Activated naive CD4-positive, alpha-beta T cell (primary cell): ENCODE measurements around the gene PDE4B.
A peak's percentile ranks its signal among the peaks of the same experiment; 100 is the strongest.
"Not testable (repeated sequence)": the region's sequence is repeated elsewhere in the genome, so short reads cannot be mapped to it uniquely, and the experiment has no call there.

Source experiments
- DNase-seq, 4 experiments: peaks; one replicate each; lab custom pipeline; 2025; lab: John Stamatoyannopoulos, UW

Gene PDE4B

DNA sequence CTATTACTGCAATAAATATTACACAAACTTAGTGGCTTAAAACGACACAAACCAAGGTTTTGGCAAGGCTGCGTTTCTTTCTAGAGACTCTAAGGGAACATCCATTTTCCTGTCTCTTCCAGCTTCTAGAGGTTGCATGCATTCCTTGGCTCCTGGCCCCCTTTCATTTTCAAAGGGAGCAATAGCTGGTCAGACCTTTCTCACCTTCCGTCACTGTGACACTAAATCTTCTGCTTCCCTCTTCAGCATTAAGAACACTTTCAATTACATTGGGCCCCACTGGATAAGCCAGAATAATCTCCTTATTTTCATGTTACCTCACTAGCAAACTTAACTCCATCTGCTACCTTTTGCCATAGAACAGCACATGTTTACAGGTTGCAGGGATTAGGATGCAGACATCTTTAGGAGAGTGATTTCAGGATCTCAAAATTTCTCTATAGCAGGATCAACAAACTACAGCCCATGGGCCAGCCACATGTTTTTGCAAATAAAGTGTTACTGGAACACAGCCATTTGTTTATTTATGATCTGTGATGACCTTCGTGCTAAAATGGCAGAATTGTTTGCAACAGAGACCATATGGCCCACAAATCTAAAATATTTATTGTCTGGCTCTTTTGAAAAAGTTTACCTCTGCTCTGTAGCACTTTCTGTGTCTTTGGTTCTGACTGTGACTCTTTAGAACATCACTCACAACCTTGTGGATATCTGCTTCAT, 519.7 kb downstream of the PDE4B start:
- no peak for DNase-seq

DNA sequence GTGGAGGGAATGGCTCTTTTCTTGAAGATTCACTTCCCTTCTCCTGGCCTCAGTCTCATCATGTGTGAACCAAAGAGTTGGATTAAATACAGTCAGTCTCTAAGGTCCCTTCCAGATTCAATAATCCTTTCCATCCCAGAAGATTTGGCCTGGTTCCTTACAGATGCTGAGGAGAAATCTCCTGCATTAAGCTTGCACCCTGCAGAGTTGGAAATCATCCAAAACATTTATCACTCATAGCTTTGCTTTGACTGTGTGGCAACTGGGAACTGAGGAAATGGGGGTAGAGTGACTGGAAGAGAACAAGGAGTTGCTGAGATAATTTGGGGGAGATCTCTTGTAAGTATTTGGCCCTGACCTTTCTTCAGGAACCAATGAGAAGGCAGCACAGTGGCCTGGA, 520.7 kb downstream of the PDE4B start:
- DNase-seq = no peak

DNA sequence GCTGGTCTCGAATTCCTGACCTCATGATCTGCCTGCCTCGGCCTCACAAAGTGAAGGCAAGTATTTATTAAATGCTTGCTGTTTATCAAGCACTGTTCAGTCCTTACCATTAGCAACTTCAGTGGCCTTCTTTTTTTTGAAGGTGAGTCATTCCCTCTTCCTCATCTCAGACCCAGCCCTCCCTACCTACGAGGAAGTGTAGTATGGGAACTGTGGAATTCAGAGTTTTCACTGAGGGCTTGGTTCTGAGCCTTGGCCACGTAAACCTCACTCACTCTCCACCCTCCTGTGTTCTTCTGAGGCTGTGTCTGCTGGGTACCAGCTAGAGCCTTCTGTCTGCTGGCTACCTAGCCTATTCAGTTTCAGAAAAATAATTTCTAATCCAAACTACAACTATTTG, 523.0 kb downstream of the PDE4B start:
- no peak for DNase-seq

DNA sequence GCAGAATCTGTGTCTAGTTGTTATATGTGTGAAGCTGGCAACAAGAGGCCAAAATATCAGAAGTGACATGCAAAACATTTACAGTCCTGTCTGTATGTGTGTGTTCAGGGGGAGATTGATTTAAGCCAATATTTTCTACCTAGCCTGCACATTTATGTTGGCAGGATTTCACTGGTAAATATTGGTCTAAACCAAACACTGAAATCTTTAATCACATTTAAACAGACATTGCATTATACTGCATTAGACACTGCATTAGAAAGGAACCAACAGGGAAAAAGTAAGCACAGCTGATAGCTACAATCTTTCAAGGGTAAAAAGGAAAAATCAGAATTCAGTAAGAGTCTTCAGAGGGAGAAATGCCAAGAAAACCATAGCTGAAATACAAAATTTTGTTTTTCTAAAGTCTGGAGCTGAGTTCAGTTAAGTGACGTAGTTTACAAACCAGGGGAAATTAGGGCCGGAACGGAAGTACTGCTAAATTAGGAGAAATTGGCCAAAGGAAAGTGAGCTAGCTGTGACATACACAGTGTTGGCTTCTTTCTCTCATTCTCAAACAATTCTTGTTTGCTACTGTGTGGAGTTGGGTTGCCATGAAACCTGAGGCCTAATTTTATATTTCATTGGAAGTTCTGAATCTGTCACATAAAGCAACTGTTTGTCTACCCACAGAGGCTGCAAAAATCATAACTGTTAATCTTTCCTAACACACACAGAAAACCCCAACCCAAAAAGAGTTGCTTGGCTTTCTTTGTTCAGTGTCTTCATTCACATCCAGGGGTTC, 524.0 kb downstream of the PDE4B start:
- DNase-seq = no peak

DNA sequence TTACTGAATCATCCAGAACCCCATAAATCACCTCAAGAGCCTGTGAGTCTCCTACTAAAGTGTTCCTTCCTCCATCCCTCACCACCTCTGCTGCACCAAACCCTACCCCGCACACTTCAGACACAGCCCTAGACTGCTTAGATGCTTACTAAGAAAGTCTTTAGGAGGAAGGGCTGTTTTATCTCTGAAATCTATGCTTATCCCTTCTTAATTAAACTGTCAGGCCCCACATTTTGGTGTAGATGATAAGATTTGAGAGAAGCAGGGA, 524.5 kb downstream of the PDE4B start:
- DNase-seq = no peak

DNA sequence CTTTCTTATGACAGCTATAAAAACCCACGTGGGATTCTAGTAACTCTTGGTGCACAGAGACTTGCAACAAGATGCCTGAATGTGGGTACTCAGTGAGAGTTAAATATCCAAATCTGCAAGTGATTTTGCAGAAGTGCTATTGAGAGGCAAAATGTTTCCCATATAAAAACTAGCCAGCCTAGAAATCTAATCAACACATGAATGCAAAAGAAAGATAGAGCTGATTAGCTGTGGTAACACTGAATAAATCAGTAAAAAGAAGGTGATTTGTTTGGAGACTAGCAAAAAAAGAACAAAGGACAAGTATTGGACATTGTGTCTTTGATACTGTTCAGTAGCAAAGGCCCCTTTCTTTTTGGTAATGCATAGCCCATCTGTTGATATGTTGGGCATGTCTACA, 527.5 kb downstream of the PDE4B start:
- no peak for DNase-seq

DNA sequence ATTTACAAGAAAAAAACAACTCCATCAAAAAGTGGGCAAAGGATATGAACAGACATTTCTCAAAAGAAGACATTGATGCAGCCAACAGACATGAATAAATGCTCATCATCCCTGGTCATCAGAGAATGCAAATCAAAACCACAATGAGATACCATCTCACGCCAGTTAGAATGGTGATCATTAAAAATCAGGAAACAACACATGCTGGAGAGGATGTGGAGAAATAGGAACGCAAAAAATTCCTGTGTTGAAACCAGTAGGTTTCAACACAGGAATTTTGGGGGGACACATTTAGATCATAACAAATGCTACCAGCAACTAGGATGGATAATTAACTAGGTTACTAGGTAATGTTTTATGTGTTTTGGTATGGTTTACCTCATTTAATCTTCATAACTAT, 529.8 kb downstream of the PDE4B start:
- not testable (repeated sequence) for DNase-seq

DNA sequence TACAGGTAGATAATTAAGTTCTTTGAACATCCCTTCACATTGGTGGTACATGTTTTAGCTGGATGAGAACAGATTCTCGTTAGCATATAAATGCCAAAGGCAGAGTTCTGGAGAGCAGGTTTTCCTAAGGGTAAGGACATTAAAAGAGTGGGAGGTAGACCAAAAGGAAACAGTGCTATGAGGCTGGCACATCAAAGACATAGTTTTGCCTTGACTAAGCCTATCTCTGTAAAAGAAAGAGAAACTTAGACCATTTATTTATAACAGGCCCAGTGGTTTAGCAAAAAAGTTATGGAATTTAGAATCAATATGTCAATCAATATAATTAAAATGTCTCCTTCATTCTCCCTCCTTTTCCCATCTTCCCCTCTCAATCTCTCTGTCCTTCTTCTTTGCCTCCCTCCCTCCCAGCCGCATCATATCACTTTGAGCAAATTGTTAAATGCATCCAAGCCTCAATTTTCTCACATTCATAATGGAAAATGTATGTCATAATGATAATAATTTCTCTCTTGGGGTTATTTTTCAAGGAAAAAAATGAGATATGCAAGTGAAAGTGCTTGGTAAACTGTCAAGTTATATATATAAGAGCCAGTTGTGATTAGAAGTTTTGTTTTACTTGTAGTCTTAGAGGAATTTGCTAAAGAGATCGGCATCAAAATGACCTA, 531.4 kb downstream of the PDE4B start:
- no peak for DNase-seq

DNA sequence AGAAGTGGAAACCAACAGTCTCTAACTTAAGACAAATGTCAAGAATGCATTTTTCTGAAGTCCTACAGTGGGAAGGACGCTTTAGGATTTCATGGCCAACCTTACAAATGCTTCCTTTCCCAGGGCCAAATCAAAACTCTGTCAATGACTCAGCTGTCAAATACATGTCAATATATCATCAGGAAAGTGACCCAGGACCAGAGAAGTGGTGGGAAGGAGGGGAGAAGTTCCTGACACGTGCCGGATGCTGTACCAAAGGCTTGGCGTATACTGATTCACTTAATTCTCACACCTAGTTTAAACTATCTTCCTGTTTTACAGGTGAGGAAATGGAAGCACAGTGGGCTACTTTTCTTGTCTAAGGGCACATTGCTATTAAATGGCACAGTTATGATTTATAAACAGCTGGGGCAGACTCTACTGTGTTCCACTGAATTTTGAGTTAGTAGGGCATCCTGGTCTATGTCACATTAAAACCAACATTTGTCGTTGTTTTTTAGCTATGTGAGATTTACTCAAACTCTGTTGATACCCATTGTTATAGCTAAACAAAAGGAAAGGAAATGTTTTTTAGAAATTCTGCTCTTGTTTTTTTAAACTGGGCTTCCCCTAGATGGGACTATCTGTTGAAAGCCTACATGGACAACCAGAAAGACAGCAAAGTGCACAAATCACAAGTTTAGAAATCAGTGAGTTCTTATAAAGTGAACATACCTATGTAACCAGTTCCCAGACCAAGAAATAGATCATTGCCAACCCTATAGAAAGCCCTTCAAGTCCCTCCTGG, 533.1 kb downstream of the PDE4B start:
- no peak for DNase-seq

DNA sequence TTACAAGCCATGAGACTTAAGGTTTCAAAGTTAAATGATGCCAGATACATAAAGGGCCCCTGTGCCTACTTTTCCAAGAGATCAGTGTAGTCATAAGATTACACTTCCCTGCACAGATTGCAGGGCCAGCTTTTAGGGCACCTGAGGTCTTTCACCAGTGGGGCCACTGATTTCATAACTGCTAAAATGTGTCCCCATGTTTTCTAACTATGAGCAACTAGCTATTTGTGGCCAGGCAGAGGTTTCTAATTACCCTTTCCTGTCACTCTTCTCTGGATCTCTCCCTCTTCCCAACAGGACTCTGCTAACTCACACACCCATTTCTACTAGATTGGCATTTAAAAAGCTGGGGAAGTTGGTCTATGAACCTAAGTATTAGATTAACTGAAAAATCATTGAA, 534.2 kb downstream of the PDE4B start:
- no peak for DNase-seq

DNA sequence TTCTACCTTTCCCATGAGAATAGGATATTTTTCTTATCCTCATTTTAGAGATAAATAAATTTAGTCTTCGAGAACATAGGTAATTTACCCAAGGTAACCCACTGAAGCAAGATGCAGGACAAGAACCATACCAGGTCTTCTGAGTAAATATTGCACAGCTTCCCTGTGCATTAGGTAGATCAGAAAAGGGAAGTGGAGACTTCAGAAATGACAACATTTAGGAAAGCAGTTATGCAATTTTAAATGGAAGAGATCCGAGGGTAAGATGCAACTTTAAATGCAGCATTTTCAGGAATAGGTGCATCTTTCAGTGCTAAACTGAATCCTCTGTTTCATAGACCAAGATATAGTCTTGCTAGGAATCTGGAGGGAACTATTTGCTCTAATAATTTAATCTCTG, 534.9 kb downstream of the PDE4B start:
- no peak for DNase-seq

DNA sequence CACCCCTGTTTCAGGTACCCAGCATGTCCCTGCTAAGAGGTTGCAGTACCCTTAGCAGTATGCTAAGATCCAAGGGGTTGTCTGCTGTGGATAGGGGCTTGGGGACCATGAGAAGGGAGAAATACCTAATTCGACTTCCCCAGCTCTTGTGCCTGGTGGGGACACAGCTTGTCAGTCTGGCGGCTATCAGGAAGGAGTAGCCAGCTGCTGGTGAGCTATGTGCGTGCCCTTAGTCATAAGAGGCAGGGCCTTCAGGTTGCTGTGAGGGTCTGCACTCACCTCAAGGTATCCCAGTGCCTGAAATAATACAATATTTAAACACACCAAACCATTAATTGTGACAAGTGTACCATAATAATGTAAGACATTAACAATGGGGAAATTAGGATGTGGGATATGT, 536.2 kb downstream of the PDE4B start:
- no peak for DNase-seq

DNA sequence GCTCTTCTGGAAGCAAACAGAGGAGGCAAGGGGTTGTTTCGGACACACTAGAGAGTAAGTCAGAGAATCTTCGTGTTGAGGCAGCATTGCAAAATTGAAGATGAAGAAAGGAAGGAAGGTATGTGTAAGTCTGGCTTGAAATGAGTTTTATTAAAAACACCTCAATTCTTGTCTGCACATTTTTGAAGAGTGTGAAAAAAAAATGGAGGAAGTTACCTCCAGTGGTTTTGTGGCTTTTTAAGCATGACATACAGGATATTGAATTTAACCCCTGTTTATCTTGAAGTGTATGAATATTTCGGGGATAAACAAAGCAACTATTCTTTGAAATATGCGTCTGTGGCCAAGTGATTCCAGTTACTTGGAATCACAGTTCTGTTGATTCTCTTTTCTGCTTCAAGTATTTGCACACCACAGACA, 538.0 kb downstream of the PDE4B start:
- no peak for DNase-seq

DNA sequence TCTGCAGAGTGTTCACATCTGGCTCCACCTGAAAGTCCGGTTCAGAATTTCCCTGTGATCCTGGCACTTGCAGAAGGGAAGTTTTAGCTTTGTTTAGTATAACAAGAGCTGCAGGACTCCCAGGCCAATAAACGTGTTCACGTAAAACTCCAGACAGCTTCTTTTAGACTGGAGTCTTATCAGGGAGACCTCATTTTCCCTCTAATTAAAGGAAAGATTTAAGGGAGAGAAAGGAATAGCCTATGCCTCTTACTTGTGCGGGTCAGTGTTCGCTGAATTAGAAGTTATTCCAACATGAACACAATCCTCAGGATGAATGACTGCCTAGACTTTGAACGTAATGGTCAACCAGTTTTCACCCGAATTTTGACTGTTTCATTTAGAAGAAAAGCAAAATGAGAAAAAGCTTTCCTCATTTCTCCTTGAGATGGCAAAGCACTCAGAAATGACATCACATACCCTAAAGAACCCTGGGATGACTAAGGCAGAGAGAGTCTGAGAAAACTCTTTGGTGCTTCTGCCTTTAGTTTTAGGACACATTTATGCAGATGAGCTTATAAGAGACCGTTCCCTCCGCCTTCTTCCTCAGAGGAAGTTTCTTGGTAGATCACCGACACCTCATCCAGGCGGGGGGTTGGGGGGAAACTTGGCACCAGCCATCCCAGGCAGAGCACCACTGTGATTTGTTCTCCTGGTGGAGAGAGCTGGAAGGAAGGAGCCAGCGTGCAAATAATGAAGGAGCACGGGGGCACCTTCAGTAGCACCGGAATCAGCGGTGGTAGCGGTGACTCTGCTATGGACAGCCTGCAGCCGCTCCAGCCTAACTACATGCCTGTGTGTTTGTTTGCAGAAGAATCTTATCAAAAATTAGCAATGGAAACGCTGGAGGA, 539.2 kb downstream of the PDE4B start:
- no peak for DNase-seq

DNA sequence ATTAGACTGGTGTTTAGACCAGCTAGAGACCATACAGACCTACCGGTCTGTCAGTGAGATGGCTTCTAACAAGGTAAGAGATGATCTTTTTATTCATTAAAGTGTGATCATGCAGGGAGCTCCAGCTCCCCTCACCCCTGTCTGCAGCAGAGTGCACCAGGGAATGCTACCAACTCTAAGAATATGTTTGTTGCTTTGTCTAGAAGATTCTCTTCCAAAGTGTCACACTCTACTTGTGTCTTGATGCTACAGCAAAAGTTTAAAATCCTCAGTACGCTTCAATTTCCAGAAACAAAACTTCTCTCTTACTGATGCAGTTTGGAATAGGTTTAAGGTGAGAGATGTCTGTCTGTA, 539.8 kb downstream of the PDE4B start:
- DNase-seq = no peak

DNA sequence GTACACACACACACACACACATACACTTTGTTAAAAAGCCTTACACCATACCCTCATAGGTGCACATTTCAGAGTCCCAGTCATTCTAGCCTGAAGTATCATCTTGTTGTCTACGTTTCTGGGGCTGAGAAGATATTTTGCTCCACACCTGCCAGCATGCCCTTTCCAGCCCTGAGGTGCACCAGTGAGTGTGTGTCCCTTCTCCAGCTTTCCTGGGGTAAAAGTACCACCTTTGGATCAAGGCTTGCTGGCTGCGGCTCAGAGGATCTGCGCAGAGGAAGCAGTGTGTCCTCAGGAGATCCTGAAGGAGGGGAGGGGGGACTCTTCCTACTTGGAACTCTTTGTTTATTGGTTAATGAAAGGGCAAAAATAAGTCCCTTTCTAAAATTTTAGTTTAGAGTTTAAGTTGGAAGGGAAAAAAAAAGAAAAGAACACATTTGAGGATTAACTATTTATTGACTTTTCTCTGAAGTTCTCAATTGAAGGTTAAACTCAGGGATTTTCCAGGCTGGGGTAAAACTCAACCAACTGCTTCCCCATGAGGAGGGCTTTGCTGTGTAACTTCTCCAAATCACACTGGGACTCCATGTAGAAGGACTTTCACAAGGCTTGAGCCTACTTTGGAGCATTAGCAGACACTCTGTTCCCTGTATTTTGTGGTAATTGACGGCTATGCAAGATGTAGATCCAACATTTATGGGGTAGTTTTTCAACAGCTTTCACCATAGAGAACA, 540.9 kb downstream of the PDE4B start:
- DNase-seq = no peak

DNA sequence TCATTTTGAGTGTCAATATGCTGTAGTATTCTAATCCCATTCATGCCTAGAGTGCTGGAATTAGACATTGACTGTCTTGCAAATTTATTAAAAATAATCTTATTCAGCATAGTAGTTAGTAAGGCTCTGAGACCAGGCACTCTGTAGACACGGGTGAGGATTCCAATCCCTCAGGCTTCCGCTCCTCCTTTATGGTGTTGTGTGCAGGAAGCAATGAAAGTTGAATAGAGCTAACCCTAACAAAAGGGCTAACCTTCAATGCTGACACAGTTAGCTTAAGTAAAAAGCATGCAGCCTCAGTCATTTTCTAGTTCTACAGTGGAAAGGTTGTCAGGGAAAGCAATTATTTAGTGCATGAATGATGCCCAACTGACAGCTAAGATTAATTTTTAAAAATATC, 541.6 kb downstream of the PDE4B start:
- DNase-seq = no peak

DNA sequence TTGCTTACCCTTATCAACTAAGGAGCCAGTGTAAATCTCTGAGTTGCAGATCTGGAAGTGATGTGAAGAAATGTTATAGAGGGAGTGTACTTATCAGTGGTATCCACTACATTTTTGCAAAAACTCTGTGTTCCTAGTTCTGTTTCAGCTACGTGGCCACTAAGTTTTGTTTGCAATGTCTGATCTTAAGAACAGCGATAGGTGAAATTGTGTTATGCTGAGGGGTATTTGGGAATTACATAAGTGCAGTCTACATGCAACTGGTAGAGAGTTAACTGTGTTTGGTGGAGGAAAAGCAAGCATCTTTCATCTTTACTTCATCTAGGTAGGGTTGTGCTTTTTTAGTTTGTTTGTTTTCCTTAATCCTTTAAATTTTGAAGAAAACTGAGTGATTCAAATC, 542.4 kb downstream of the PDE4B start:
- DNase-seq = no peak

DNA sequence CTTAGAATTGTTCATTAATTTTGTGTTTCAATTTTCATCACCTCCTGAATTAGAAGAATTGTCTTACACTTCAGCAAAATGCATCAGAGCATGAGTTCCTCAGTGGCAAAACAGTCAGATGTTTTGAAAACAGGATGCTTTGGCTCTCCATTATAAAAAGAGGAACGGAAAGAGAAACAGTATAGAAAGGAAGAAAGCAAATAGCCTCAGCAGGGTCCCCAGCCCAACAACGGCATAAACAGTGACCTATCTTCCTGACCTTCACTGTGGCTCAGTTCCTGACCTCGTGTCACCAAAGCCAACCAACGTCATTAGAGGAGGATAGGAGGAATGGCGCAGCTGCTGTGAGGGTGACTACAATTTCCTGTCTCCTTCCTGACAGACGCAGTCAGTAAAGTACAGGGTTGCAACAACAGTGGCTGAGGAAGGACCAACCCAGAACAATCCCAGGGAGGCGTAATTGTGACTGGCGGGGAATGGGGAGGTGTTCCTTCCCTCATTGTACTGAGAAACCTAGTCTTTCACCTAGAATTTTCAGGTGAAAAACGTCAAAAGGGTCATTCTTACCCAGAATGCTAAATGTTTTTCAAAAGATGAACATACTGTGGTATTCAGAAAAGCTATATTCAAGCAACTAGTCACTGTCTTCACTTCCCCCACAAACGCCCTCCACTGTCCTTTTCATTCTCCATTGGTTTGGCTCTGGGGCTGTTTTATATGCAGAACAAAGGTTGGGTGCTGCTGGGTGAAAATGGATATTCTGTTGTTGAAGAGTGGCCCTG, 543.4 kb downstream of the PDE4B start:
- peak in 2 of 4 experiments; percentile 36 to 41 for DNase-seq

DNA sequence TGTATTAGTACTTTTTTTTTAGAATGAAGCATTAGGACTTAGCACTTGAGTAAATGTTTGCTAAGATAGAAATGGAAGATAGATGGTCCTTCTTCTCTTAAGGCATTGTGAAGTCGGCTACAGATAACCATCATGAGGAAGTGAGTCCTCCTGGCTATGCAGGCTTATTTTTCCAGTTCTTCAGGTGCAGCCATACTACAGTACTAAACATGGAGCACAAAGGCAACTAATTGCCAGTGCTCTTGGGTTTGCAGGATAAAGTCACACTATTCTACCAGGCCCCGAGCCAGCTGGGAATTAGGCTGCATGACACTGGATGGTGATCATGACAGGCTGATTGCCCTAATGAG, 543.9 kb downstream of the PDE4B start:
- DNase-seq = no peak
